ENCODE data around the gene BRCC3.

DNA sequence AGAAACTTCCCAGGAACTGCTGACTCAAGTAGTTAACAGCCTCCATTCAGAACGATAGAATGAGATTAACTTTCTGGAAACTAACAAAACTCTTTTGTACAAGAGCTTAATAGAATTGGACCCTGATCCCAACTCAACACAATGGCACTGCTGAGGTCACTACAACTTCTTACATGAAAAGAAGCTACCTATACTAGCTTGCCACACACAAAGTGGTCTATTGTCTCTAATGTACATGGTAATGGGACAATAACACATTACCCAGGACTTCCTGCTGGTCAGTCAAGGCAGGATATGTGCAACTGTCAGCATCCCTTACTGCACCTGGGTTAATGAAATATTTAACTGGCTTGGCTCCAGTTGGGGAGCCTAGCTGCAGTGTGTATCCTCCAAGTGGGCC is 56.2 kb downstream of the BRCC3 start:
- TF ChIP-seq, protein P1, sequence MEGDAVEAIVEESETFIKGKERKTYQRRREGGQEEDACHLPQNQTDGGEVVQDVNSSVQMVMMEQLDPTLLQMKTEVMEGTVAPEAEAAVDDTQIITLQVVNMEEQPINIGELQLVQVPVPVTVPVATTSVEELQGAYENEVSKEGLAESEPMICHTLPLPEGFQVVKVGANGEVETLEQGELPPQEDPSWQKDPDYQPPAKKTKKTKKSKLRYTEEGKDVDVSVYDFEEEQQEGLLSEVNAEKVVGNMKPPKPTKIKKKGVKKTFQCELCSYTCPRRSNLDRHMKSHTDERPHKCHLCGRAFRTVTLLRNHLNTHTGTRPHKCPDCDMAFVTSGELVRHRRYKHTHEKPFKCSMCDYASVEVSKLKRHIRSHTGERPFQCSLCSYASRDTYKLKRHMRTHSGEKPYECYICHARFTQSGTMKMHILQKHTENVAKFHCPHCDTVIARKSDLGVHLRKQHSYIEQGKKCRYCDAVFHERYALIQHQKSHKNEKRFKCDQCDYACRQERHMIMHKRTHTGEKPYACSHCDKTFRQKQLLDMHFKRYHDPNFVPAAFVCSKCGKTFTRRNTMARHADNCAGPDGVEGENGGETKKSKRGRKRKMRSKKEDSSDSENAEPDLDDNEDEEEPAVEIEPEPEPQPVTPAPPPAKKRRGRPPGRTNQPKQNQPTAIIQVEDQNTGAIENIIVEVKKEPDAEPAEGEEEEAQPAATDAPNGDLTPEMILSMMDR (IDR thresholded peaks at IDR 0.05; ENCODE audit: low read depth, low read length, poor library complexity, severe bottlenecking) = no peak
- no peak for TF ChIP-seq EZH2phosphoT487 (IDR thresholded peaks at IDR 0.05; ENCODE audit: borderline replicate concordance, low read length)
